Measurements from ENCODE around the gene OR13C2.
"Not testable (repeated sequence)": the region's sequence is repeated elsewhere in the genome, so short reads cannot be mapped to it uniquely, and the experiment has no call there.

OR13C2 gene, protein sequence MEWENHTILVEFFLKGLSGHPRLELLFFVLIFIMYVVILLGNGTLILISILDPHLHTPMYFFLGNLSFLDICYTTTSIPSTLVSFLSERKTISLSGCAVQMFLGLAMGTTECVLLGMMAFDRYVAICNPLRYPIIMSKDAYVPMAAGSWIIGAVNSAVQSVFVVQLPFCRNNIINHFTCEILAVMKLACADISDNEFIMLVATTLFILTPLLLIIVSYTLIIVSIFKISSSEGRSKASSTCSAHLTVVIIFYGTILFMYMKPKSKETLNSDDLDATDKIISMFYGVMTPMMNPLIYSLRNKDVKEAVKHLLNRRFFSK

GRCh38 chr9:104605527-104605926 lies at the start of gene OR13C2:
Gene OR13C2, minus strand, starts transcription at chr9:104605627. Its CDS starts 0 bp downstream, at chr9:104605627.
- not testable (repeated sequence) for DNase-seq (ENCODE audit: low read depth in 2 of 2)

DNA sequence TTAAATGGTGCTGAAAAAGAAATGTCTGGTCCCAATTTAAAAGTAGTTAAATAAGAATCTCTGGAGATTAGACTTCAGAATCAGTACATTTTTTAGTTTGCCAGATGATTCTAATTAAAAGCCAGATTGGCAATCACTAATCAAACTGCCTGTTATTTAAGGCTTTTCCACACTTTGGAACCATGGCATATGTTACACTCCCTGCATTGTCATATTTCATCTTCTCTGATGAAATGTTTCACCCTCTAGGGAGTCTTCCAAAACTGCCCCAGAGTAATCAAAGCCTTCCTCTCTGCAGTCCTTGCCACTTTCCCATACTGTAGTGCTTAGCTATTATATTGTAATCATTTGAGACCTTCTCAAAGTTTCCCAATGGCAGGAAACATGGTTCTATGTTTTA lies 30.0 kb upstream of the OR13C2 start:
- DNase-seq (ENCODE audit: low read depth in 2 of 2) = no peak

DNA sequence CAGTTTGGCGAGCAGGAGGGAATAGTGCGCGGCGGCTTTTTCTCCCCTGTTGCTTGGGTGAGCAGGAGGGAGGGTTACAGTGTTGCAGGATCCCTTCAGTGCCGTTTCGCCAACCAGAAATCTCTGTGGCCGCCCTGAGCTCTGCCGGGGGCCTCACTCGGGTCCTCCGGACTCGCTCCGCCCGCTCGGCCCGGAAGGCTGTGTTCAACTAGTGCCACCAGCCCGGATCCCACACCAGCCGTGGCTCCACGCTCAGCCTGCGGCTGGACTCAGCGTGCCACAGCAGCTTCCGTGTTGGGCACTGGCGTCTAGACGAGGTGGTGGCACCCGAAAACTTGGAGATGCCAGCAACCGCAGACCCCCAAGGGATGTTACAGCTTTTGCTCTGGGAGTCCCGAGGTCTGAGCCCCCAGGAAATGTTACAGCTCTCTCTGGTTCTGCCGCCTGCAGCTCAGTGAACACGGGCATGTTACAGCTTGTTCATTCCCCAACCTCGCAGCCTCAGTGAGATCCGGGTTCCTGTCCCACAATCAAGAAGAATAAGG lies 28.6 kb upstream of the OR13C2 start:
- DNase-seq (ENCODE audit: low read depth in 2 of 2) = no peak

GRCh38 chr9:104625964-104626363 lies 20.5 kb upstream of the OR13C2 start:
- not testable (repeated sequence) for DNase-seq (ENCODE audit: low read depth in 2 of 2)

GRCh38 chr9:104618104-104618503 lies 12.7 kb upstream of the OR13C2 start, which contains the start of gene OR13C9:
Gene OR13C9, minus strand, starts transcription at chr9:104618204. Its CDS starts 0 bp downstream, at chr9:104618204.
- DNase-seq (ENCODE audit: low read depth in 2 of 2) = no peak

GRCh38 chr9:104617418-104617817 lies 12.0 kb upstream of the OR13C2 start:
- no peak for DNase-seq (ENCODE audit: low read depth in 2 of 2)

DNA sequence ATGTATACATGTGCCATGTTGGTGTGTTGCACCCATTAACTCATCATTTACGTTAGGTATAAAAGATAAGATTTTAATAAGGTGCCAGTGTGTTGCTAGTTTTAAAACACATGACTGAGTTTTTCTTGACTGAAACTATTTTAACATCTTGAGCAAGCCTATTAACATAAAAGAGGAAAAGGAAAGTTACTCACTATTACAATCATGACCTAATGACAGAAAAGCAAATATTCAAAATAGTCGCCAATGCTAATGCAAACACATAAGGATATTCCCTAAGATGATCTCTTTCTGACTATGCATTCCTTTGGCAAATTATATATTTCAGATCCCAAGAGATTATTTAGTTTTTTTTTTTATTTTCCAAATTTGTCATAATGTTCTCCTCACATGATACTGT lies 5.8 kb upstream of the OR13C2 start:
- no peak for DNase-seq (ENCODE audit: low read depth in 2 of 2)

- no peak for DNase-seq (ENCODE audit: low read depth in 2 of 2)
Observed at GRCh38 chr9:104608336-104608735, 2.9 kb upstream of the OR13C2 start.

DNA sequence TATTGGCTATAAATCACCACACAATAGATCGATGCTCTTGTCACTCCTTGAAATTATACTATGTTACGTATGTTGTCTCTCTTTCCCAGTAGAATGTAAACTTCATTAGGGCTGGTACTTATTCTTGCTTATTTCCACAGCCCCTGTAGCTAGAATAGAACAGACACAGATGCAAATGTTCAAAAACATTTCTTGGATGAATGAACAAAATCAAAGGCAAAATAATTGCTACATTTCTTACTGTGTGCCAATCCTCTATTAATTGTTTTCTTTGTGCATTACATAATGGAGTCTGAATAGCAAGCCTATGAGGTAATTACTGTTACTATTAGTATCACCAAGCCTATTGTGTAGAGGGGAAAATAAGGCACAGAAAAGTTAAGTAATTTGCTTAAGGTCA lies 725 bp upstream of the OR13C2 start:
- DNase-seq (ENCODE audit: low read depth in 2 of 2) = no peak

DNA sequence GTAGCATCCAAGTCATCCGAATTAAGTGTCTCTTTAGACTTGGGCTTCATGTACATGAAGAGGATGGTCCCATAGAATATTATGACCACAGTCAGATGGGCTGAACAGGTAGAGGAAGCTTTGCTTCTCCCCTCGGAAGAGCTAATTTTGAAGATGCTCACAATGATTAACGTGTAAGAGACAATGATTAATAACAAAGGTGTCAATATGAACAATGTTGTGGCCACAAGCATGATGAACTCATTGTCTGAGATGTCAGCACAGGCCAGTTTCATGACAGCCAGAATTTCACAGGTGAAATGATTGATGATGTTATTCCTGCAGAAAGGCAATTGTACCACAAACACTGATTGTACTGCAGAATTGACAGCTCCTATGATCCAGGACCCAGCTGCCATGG lies 626 bp downstream of the OR13C2 start:
- no peak for DNase-seq (ENCODE audit: low read depth in 2 of 2)

DNA sequence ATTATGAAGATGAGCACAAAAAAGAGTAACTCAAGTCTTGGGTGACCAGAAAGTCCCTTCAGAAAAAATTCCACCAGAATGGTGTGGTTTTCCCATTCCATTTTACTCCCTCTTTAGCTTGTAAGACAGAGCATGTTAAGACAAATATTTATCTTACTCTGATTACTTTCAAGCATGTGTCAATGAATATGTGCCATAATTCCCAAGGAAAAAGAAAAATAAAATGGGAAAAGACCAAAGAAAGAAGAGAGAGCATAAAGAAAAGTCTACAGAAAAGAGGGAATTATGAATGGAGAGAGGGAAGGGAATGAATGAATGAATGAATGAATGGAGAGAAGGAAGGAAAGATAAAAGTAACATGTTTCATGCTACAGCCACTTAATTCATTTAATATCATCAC lies 6.1 kb downstream of the OR13C2 start, which contains the start of gene OR13C5:
Gene OR13C5 (minus strand): TSS at position 101 of the 400 bp plus-strand sequence. CDS start 0 bp downstream, at position 101.
- not testable (repeated sequence) for DNase-seq (ENCODE audit: low read depth in 2 of 2)

DNA sequence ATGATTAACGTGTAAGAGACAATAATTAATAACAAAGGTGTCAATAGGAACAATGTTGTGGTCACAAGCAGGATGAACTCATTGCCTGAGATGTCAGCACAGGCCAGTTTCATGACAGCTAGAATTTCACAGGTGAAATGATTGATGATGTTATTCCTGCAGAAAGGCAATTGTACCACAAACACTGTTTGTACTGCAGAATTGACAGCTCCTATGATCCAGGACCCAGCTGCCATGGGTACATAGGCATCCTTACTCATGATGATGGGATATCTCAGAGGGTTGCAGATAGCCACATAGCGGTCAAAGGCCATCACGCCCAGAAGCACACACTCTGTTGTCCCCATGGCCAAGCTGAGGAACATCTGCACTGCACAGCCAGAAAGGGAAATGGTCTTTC lies 6.7 kb downstream of the OR13C2 start:
- not testable (repeated sequence) for DNase-seq (ENCODE audit: low read depth in 2 of 2)

GRCh38 chr9:104589626-104590025 lies 15.8 kb downstream of the OR13C2 start:
- DNase-seq (ENCODE audit: low read depth in 2 of 2) = no peak

GRCh38 chr9:104586496-104587180 lies 18.8 kb downstream of the OR13C2 start:
- no peak for DNase-seq (ENCODE audit: low read depth in 2 of 2)

DNA sequence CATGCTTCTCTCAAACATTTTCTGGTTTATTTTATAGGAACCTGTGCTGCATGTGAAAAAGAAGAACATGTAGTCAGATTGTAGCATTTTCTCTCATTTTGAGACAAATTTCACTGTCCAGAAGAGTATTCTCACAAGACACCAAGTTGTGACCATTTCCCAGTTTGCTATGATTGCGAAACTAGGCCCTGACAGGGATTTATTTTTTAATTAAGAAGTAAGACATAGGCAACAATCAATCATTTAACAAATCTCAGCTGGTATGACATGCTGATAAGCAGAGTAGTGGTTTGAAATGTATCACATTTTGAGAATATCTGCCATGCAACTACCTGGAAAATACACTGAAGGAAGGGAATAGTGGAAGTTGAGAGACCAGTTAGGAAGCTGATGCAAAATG lies 24.9 kb downstream of the OR13C2 start:
- no peak for DNase-seq (ENCODE audit: low read depth in 2 of 2)

- DNase-seq (ENCODE audit: low read depth in 2 of 2) = no peak
Observed at GRCh38 chr9:104577263-104577662, 28.2 kb downstream of the OR13C2 start.

- no peak for DNase-seq (ENCODE audit: low read depth in 2 of 2)
Observed at GRCh38 chr9:104575456-104575855, 30.0 kb downstream of the OR13C2 start.

- no peak for DNase-seq (ENCODE audit: low read depth in 2 of 2)
Observed at GRCh38 chr9:104572612-104573011, 32.8 kb downstream of the OR13C2 start.

GRCh38 chr9:104568868-104569267 lies 36.6 kb downstream of the OR13C2 start, which contains the start of gene OR13C8:
Gene OR13C8, plus strand, starts transcription at chr9:104569168. Its CDS starts 0 bp downstream, at chr9:104569168.
- no peak for DNase-seq (ENCODE audit: low read depth in 2 of 2)

DNA sequence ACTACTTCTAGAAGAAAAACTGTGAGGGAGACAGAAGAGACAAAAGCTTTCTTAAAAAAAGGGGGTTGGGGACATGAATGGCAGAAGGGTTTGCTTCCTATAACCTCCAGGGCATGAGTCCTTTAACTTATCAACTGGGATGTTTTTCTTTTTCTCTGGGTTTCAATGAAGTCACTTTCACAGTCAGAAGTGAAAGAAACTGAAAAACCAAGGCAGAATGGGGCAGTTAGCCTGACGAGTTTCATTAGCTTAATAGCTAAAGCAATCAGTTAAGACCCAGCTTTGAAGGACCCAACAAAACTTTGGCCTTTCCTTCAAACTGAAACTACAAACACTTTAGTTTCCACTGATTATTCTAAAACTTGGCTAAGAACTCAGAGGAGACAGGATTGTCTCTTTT lies 41.1 kb downstream of the OR13C2 start:
- DNase-seq (ENCODE audit: low read depth in 2 of 2) = no peak

GRCh38 chr9:104556830-104557634 lies 48.4 kb downstream of the OR13C2 start:
- DNase-seq (ENCODE audit: low read depth in 2 of 2) = no peak

- no peak for DNase-seq (ENCODE audit: low read depth in 2 of 2)
Observed at GRCh38 chr9:104555521-104555920, 49.9 kb downstream of the OR13C2 start.

Measured in activated CD8-positive, alpha-beta memory T cell treated with anti-CD3 and anti-CD28 coated beads for 4 hours (primary cell).